GM06990 (cell line): ENCODE measurements around the gene GATA1.
"Not testable (repeated sequence)": the region's sequence is repeated elsewhere in the genome, so short reads cannot be mapped to it uniquely, and the experiment has no call there.

ENCODE experiments used
- DNase-seq: peaks from one replicate; pipeline ENCODE4 v3.0.0-alpha.2; 2011; ENCODE audit not compliant: insufficient read length; ENCODE audit errors: extremely low read depth
- H3K27me3 ChIP-seq: replicated peaks from 2 replicates; pipeline ENCODE4 v1.6.0; 2011; ENCODE audit warnings: low read length; ENCODE audit not compliant: control insufficient read depth, insufficient read depth
- H3K36me3 ChIP-seq: 2 replicates; pipeline ENCODE4 v1.5.1; 2011; ENCODE audit warnings: low read length; ENCODE audit not compliant: control insufficient read depth, insufficient read depth
- H3K4me3 ChIP-seq: replicated peaks from 2 replicates; pipeline ENCODE4 v1.5.1; 2011; ENCODE audit warnings: low read depth, mild to moderate bottlenecking, control low read depth, low read length
- CTCF ChIP-seq: IDR thresholded peaks from 2 replicates; pipeline ENCODE4 v1.5.1; 2011; ENCODE audit warnings: low read length, control low read depth, mild to moderate bottlenecking, inconsistent platforms; ENCODE audit not compliant: insufficient read depth, poor library complexity, severe bottlenecking

GATA1 gene

GRCh38 chrX:48818866-48819265 lies 32.5 kb downstream of the GATA1 start:
- H3K36me3 ChIP-seq, result peaks cover 1% of the 10 kb centered on the region; the same call in 1 of the 2 replicates
- H3K4me3 ChIP-seq, result no peak overlapping the region
- no peak for DNase-seq
- H3K27me3 ChIP-seq, result no peaks in the 10 kb centered on the region
- TF ChIP-seq CTCF, result no peak

- H3K4me3 ChIP-seq, DNase-seq, H3K27me3 ChIP-seq, H3K36me3 ChIP-seq: not testable (repeated sequence)
Observed at GRCh38 chrX:48819394-48819793, 33.0 kb downstream of the GATA1 start.

- peaks cover 1% of the 10 kb centered on the region; the same call in 1 of the 2 replicates for H3K36me3 ChIP-seq
- no peak for TF ChIP-seq CTCF
- no peak for DNase-seq
- no peak overlapping the region for H3K4me3 ChIP-seq
- no peaks in the 10 kb centered on the region for H3K27me3 ChIP-seq
Observed at GRCh38 chrX:48823053-48823452, 36.7 kb downstream of the GATA1 start.

GRCh38 chrX:48824066-48824465 lies 37.7 kb downstream of the GATA1 start:
- TF ChIP-seq CTCF, result no peak

GRCh38 chrX:48826135-48826875 lies 39.9 kb downstream of the GATA1 start, which contains the start of gene ERAS:
TSS of gene ERAS (plus strand) at chrX:48826513. CDS start at chrX:48829124, 2,611 bp downstream.
- no peak for DNase-seq
- TF ChIP-seq CTCF, result peak; percentile 34
- Histone ChIP-seq H3K4me3 (no peak within 1 kb of the TSS), H3K27me3 (no peaks in the 10 kb centered on the region), H3K36me3 (peaks cover 1% of the 10 kb centered on the region; the same call in 1 of the 2 replicates)

More at GRCh38 chrX:48824066-48824465, 37.7 kb downstream of the GATA1 start:
- H3K4me3 ChIP-seq, result no peak overlapping the region
- no peak for DNase-seq
- H3K36me3 ChIP-seq, result peaks cover 1% of the 10 kb centered on the region; the same call in 1 of the 2 replicates
- no peaks in the 10 kb centered on the region for H3K27me3 ChIP-seq

GRCh38 chrX:48826876-48827653 lies 40.7 kb downstream of the GATA1 start:
- no peaks in the 10 kb centered on the region for H3K27me3 ChIP-seq
- no peak for DNase-seq
- no peak for TF ChIP-seq CTCF
- peaks cover 1% of the 10 kb centered on the region; the same call in 1 of the 2 replicates for H3K36me3 ChIP-seq
- no peak overlapping the region for H3K4me3 ChIP-seq
